ENCODE data around the gene SCN2A. TPM values are rescaled to one million over a fixed set of nuclear protein-coding genes. Genes with fewer than 3 reads are reported as not detected.

Gene SCN2A
- polyA plus RNA-seq, 1 donor (not counting 4 experiments of a cell fraction or from before 2014, with no cell fraction given): 1.0 TPM

DNA sequence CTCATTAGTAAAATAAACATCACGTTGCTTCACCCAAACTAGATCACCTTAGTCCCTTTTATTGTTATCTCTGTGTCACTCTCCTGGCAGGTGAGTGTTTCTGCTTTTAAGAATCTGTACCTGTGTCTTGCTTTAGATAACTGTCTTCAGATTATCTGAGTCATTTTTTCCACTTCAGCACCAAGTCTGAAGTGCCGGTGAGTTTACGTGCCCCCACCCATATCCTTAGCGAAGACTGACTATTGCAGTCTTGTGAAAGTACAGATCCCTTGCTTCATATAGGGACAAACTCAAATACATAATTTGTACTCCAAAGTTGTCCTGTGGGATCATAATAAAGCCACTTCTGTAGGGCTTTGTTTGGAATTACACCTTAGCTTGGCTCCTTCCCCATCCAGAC, 41.1 kb downstream of the SCN2A start:
- FAIRE-seq: no peak
- H3K9me3 ChIP-seq (ENCODE audit: control insufficient read depth, low read depth, low read length): no peaks in the 10 kb centered on the region
- H3K9me1 ChIP-seq (ENCODE audit: control insufficient read depth, extremely low read depth, insufficient read depth, low read length): no peaks in the 10 kb centered on the region
- peaks cover 8% of the 10 kb centered on the region for H3K4me1 ChIP-seq (ENCODE audit: control insufficient read depth, extremely low read depth, insufficient read depth, low read length)
- dilution Hi-C loops (cut with MboI; ENCODE audit: extremely low pct_ligation_motif_present, low sequenced_read_pairs): no loop called here
- no peak overlapping the region for H2AFZ ChIP-seq (ENCODE audit: control insufficient read depth, low read length)
- H3K4me2 ChIP-seq (ENCODE audit: control insufficient read depth, extremely low read depth, insufficient read depth, low read depth, low read length): no peak overlapping the region
- no peak overlapping the region for H3K4me3 ChIP-seq (ENCODE audit: control insufficient read depth in 2 of 3, extremely low read depth in 1 of 3, insufficient read depth in 2 of 3, low read depth in 1 of 3, low read length in 3 of 3)
- no peaks in the 10 kb centered on the region for H3K27me3 ChIP-seq (ENCODE audit: control insufficient read depth, extremely low read depth, insufficient read depth, low read length)
- no peaks in the 10 kb centered on the region for H3K36me3 ChIP-seq (ENCODE audit: control insufficient read depth in 2 of 2, extremely low read depth in 1 of 2, insufficient read depth in 2 of 2, low read length in 2 of 2)
- H3K9ac ChIP-seq (ENCODE audit: control insufficient read depth, extremely low read depth, insufficient read depth, low read length): no peak overlapping the region
- H4K20me1 ChIP-seq (ENCODE audit: control insufficient read depth, extremely low read depth, insufficient read depth, low read length): no peaks in the 10 kb centered on the region
- no peak for TF ChIP-seq EZH2 (IDR thresholded peaks at IDR 0.05; ENCODE audit: low read length)
- TF ChIP-seq, protein P1, sequence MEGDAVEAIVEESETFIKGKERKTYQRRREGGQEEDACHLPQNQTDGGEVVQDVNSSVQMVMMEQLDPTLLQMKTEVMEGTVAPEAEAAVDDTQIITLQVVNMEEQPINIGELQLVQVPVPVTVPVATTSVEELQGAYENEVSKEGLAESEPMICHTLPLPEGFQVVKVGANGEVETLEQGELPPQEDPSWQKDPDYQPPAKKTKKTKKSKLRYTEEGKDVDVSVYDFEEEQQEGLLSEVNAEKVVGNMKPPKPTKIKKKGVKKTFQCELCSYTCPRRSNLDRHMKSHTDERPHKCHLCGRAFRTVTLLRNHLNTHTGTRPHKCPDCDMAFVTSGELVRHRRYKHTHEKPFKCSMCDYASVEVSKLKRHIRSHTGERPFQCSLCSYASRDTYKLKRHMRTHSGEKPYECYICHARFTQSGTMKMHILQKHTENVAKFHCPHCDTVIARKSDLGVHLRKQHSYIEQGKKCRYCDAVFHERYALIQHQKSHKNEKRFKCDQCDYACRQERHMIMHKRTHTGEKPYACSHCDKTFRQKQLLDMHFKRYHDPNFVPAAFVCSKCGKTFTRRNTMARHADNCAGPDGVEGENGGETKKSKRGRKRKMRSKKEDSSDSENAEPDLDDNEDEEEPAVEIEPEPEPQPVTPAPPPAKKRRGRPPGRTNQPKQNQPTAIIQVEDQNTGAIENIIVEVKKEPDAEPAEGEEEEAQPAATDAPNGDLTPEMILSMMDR (optimal IDR thresholded peaks at IDR 0.05 in 1 of 3, IDR thresholded peaks at IDR 0.05 in 1 of 3, conservative IDR thresholded peaks at IDR 0.05 in 1 of 3; ENCODE audit: extremely low read depth in 1 of 3, insufficient read depth in 2 of 3, low read length in 3 of 3): no peak
- no peak overlapping the region for H3K27ac ChIP-seq (ENCODE audit: control insufficient read depth, insufficient read depth, low read length)
- no peak for DNase-seq (ENCODE audit: low read depth, low spot score)
- H3K79me2 ChIP-seq (ENCODE audit: control insufficient read depth, insufficient read depth, low read length): no peaks in the 10 kb centered on the region

DNA sequence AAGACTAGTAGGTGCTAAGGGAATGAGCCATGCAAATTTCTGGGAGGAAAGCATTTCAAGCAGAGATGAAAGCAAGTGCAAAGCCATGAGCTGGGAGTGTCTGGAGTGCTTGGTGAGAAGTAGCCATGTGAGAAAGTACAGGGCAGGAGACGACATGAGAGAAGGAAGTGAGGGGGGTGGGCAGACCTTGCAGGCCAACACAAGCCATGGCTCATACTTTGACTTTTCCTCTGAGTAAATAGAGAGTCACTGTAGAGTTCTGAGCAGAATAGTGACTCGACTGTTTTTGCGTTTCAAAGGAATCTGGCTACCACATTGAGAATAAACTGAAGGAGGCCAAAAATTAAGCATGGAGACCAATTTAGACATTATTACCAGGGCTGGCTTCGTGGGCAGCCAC, 42.2 kb downstream of the SCN2A start:
- Histone ChIP-seq H3K9ac (ENCODE audit: control insufficient read depth, extremely low read depth, insufficient read depth, low read length) (no peak overlapping the region), H3K9me3 (ENCODE audit: control insufficient read depth, low read depth, low read length) (no peaks in the 10 kb centered on the region), H3K4me2 (ENCODE audit: control insufficient read depth, extremely low read depth, insufficient read depth, low read depth, low read length) (no peak overlapping the region), H3K9me1 (ENCODE audit: control insufficient read depth, extremely low read depth, insufficient read depth, low read length) (no peaks in the 10 kb centered on the region), H3K4me1 (ENCODE audit: control insufficient read depth, extremely low read depth, insufficient read depth, low read length) (peaks cover 8% of the 10 kb centered on the region), H3K27ac (ENCODE audit: control insufficient read depth, insufficient read depth, low read length) (no peak overlapping the region), H3K36me3 (ENCODE audit: control insufficient read depth in 2 of 2, extremely low read depth in 1 of 2, insufficient read depth in 2 of 2, low read length in 2 of 2) (no peaks in the 10 kb centered on the region), H3K27me3 (ENCODE audit: control insufficient read depth, extremely low read depth, insufficient read depth, low read length) (no peaks in the 10 kb centered on the region), H3K4me3 (ENCODE audit: control insufficient read depth in 2 of 3, extremely low read depth in 1 of 3, insufficient read depth in 2 of 3, low read depth in 1 of 3, low read length in 3 of 3) (no peak overlapping the region), H3K79me2 (ENCODE audit: control insufficient read depth, insufficient read depth, low read length) (no peaks in the 10 kb centered on the region), H2AFZ (ENCODE audit: control insufficient read depth, low read length) (no peak overlapping the region), H4K20me1 (ENCODE audit: control insufficient read depth, extremely low read depth, insufficient read depth, low read length) (no peaks in the 10 kb centered on the region)
- DNase-seq (ENCODE audit: low read depth, low spot score) (no peak), FAIRE-seq (peak; percentile 20)
- dilution Hi-C loops (cut with MboI; ENCODE audit: extremely low pct_ligation_motif_present, low sequenced_read_pairs): no loop called here
- no peak for TF ChIP-seq EZH2 (IDR thresholded peaks at IDR 0.05; ENCODE audit: low read length)
- TF ChIP-seq, protein P1 (optimal IDR thresholded peaks at IDR 0.05 in 1 of 3, IDR thresholded peaks at IDR 0.05 in 1 of 3, conservative IDR thresholded peaks at IDR 0.05 in 1 of 3; ENCODE audit: extremely low read depth in 1 of 3, insufficient read depth in 2 of 3, low read length in 3 of 3): no peak

Measured in keratinocyte (primary cell).